ENCODE data around the gene NCR3LG1.

The NCR3LG1 gene

DNA sequence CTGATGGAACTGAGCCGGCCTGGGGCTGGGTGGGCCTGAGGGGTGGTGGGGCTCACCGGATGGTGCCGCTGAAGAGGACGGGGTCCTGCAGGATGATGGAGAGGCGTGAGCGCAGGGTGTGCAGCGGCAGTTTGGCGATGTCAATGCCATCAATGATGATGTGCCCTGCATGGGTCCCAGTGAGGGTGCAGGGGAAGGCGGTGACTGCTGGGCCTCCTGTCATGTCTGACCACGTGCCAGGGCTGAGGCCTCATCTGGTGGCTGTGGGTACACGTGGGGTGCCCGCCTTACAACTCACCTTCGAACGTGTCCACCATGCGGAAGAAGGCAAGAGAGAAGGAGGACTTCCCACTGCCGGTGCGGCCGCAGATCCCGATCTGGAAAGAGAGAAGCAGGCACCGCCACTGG, 44.0 kb downstream of the NCR3LG1 start:
- no peak for DNase-seq

- no peak for DNase-seq
These were observed 44.4 kb downstream of the NCR3LG1 start for GRCh38 chr11:17395978-17396377.

- no peak for DNase-seq
These were observed 45.2 kb downstream of the NCR3LG1 start for GRCh38 chr11:17396598-17397310.

DNA sequence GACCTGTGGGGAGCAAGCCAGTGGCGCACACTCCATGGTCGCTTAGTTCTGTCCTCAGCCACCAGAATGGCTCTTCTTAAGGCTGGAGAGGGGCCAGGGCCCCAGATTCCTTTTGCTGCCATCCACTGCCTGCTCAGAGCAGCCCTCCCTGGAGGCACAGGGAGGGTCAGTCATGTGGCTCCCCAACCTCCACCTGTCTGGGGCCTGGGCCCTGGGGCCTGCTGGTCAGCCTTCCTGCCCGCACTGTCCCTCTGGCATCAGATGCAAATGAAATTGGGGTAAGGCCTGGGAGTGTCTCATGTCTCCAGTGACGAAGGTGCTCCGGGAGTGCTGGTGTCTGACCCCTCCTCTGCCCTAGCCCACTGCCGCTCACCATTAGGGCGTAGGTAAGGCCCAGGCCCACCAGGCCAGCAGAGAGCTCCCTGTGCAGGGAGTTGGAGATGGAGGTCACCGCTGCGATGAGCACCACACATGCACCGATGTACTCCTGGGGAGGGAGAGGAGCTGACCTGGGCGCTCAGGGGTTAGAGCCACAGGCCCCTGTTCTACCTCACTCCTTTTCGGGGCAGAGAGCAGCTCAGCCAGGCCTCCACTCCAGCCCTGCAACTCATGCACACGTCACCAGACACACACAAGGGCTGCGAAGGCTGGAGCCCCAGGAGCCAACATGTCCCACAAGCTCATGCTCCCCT, 45.9 kb downstream of the NCR3LG1 start:
- no peak for DNase-seq

- no peak for DNase-seq
These were observed 47.6 kb downstream of the NCR3LG1 start for GRCh38 chr11:17399236-17399635.

DNA sequence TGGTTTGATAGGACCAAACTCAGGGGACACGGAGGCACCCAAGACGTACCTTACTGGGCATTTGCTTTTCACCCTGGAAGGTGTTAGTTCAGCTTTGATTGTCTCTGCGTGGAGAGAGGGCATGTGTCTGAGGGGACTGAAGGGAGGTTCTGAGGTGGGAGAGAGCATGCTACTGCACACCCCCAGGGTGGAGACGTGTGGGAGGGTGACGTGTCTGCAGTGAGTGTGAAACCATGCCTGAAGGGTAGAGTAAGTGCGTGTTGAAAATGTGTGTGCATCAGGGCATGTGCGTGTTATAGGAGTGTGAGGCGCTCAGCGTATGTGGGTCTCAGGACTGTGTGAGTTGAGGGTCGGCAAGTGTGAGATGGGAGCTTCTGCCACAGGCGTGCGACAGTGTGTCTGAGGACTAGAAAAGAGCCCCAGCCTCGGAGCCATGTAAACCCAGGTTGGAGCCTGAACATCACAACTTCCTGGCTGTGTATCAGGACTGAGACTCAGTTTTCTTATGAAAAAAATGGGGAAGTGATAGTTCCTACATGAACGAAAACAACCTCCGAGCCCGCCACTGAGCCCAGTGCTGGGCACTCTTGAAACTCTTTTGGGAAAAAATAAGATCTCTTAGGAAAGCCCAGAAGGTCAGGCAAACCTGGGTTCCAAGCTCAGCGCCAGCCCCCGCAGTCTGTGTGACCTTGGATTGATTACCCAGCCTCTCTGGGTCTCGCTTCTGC, 48.6 kb downstream of the NCR3LG1 start:
- DNase-seq, result no peak

DNA sequence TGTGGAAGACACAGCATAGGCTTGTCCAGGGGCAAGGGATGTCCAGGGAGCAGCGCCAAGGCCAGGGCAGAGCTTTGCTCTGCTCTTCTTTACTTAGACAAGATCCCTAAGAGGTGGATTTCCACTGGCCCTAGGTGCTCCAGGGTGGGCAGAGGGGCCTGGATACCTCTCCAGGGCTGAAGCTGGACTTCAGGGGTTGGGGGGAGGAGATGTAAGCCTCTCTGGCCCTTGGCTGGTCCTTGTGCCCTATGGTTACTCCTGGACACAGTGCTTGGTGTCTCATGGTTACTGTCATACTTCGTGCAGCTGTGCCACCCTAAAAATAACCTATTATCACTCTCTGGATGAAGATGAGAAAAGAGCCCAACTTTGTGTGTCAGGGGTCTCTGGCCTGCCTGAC, 49.7 kb downstream of the NCR3LG1 start:
- DNase-seq, result no peak

DNA sequence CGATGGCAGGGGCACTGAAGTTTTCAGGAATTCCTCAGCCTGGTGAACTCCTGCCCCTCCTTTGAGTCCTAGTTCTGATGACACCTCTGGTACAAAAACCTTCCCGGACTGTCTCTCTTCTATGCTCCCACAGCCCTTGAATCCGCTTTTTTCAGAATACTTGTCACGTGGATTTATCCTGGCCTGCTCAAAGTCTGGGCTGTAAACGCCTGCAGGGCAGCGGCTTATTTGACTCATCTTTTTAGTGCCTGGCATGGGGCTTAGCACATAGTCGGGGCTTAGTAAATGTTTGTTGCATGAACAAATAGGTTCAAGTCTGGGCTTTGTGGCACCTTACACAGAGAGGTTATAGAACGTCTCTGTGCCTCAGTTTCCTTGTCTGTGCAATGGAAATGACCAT, 50.2 kb downstream of the NCR3LG1 start:
- DNase-seq, result no peak

DNA sequence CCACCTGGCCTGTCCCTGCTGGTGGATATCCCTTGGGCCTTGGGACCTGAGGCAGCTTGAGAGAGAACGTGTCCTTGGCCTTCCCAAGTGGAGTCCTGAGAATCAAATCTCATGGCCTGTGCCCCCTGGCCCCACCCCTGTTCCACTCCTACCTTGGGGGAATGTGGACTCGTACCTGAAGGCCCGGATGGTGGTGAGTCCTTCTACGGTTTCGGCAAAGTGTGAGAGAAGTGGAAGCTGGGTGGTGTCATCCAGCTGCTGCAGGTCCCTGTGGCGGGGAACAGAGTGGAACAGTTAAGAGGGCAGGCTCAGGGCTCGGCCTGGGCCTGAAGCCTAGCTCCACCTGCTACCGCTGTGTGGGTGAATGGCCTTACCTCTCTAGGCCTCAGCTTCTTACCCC, 50.9 kb downstream of the NCR3LG1 start:
- DNase-seq, result no peak

- DNase-seq, result no peak
These were observed 52.6 kb downstream of the NCR3LG1 start for GRCh38 chr11:17403980-17404759.

DNA sequence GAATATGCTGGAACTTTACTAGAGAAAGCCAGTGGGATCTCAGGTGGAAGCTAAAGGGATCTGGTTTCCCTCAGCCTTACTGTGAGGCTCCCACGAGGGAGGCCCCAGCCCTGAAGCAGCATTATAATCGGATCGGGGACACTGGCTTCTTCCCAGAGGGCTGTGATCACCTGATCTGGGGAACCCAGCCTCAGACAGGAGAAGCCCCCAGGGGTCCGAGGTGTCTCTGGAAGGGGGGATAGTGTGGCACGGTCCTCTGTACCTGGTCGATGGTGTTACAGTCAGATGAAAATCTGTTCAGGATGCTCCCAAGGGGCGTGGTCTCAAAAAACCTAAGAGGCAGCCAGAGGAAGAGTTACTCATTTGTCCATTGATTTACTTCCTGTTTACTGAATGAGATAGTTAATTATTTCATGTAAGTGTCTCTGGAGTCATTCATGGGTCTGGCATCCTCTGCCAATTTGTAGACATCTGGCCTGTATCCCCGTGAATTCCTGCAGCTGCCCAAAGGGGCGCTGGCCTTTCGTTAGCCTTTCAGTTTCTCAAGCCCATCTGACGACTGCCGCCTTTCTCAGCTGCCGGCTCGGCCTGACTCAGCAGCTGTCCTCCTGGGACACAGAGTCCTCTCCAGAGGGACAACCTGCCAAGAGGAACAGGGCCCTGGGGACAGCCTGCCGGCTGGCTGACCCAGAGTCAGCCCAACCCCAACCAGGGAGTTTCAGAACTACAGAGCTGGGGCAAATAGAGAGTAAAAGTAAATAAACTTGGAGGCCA, 53.8 kb downstream of the NCR3LG1 start:
- DNase-seq, result peak in 1 of 2 experiments; percentile 20

GRCh38 chr11:17406082-17406817, 54.6 kb downstream of the NCR3LG1 start:
- no peak for DNase-seq

DNA sequence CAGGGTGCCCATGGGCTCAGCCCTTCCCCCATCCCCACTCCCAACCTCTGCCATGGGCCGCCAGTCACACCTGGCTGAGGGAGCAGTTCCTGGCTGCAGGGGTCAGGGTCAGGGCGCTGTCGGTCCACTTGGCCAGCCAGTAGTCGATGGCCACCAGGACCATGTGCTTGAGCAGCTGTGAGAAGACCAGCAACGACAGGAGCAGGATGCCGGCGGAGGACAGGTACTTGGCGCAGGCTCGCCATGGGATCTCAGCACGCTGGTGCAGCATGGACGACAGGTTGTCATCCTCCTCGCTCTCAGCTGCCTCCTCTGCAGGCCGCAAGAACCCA, 55.2 kb downstream of the NCR3LG1 start:
- no peak for DNase-seq

DNA sequence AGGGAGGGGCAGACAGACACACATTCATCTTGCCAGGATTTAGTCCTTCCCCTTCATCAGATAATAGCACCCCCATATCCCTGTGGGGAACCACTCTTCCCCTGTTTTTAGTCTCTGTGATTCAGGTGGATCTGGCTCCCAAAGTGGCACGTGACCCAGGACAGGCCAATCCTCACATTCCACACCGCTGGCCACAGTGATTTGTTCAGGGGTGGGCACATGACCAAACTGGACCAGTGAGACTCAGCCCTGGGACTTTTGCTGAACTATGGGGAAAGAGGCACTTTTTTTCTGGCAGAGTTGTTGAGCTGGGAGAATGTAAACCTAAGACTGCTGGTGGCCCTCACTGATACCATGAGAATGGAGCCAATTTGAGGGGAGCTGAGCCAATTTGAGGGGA, 56.0 kb downstream of the NCR3LG1 start:
- DNase-seq, result no peak

GRCh38 chr11:17408026-17408425, 56.4 kb downstream of the NCR3LG1 start:
- DNase-seq, result no peak

- DNase-seq, result peak; percentile 27 to 55
These were observed 57.0 kb downstream of the NCR3LG1 start for GRCh38 chr11:17408641-17409040.

DNA sequence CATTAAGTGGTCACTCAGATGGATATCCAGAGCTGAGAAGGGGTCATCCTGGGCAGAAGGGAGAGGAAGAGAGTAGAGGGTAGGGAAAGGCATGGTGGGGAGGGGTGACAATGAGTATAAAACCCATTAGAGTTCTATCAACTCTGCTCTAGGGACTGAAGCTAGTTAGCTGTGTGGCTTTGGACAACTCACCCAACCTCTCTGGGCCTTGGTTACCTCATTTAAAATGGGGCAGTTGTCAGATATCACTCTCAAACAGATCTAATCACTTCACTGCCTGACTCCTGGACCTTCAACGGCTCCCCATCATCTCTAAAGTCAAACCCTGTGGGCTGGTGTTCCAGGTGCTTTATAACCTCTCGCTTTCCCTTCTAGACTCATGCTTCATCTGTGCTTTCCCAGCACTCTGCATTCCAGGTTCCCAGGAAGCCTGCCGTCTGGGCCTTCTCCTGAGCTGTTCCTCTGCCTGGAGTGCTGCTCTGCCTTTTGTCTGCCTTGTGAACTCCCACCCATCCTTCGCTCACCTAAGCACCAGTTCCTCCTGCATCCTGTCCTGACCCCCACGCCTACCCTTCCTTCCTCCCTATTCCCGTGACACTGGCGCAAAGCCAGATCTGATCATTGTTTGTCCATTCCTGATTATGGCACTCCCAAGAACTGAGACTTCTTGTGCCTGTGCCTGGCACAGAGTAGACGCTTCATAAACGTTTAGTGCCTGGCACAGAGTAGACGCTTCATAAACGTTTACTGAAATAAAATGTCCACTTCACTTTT, 59.2 kb downstream of the NCR3LG1 start:
- no peak for DNase-seq

- DNase-seq, result no peak
These were observed 59.8 kb downstream of the NCR3LG1 start for GRCh38 chr11:17411418-17411817.

- DNase-seq, result no peak
These were observed 61.0 kb downstream of the NCR3LG1 start for GRCh38 chr11:17412488-17413180.
